ENCODE results near the gene LIMCH1.

Gene LIMCH1

GRCh38 chr4:41590591-41590990, 52.6 kb downstream of the LIMCH1 start:
- no peak overlapping the region for H2AFZ ChIP-seq (ENCODE audit: low read depth)
- H3K9ac ChIP-seq, result no peak overlapping the region
- no peak for TF ChIP-seq CTCF (conservative IDR thresholded peaks at IDR 0.05; ENCODE audit: low read depth, low read length)
- no peak overlapping the region for H3K27ac ChIP-seq
- H3K4me2 ChIP-seq, result no peak overlapping the region
- no peaks in the 10 kb centered on the region for H4K20me1 ChIP-seq (ENCODE audit: insufficient read depth)
- no peaks in the 10 kb centered on the region for H3K36me3 ChIP-seq (ENCODE audit: insufficient read depth)
- H3K79me2 ChIP-seq (ENCODE audit: insufficient read depth, low read depth), result no peaks in the 10 kb centered on the region
- H3K4me3 ChIP-seq (IDR thresholded peaks at IDR 0.05; ENCODE audit: insufficient read depth, low read depth, low read length), result no peak overlapping the region
- H3K27me3 ChIP-seq (ENCODE audit: insufficient read depth, low read depth), result no peaks in the 10 kb centered on the region
- H3K4me1 ChIP-seq (ENCODE audit: low read depth, poor library complexity, severe bottlenecking), result no peaks in the 10 kb centered on the region

GRCh38 chr4:41594432-41594831, 56.5 kb downstream of the LIMCH1 start:
- Histone ChIP-seq H3K79me2 (ENCODE audit: insufficient read depth, low read depth) (no peaks in the 10 kb centered on the region), H4K20me1 (ENCODE audit: insufficient read depth) (no peaks in the 10 kb centered on the region), H2AFZ (ENCODE audit: low read depth) (no peak overlapping the region), H3K9ac (no peak overlapping the region), H3K27me3 (ENCODE audit: insufficient read depth, low read depth) (no peaks in the 10 kb centered on the region), H3K36me3 (ENCODE audit: insufficient read depth) (no peaks in the 10 kb centered on the region), H3K4me2 (no peak overlapping the region), H3K4me1 (ENCODE audit: low read depth, poor library complexity, severe bottlenecking) (no peaks in the 10 kb centered on the region), H3K4me3 (IDR thresholded peaks at IDR 0.05; ENCODE audit: insufficient read depth, low read depth, low read length) (no peak overlapping the region), H3K27ac (no peak overlapping the region)
- no peak for TF ChIP-seq CTCF (conservative IDR thresholded peaks at IDR 0.05; ENCODE audit: low read depth, low read length)

GRCh38 chr4:41597494-41597893, 59.5 kb downstream of the LIMCH1 start:
- no peaks in the 10 kb centered on the region for H3K27me3 ChIP-seq (ENCODE audit: insufficient read depth, low read depth)
- no peak overlapping the region for H2AFZ ChIP-seq (ENCODE audit: low read depth)
- no peaks in the 10 kb centered on the region for H4K20me1 ChIP-seq (ENCODE audit: insufficient read depth)
- H3K36me3 ChIP-seq (ENCODE audit: insufficient read depth), result no peaks in the 10 kb centered on the region
- no peaks in the 10 kb centered on the region for H3K79me2 ChIP-seq (ENCODE audit: insufficient read depth, low read depth)
- H3K4me1 ChIP-seq (ENCODE audit: low read depth, poor library complexity, severe bottlenecking), result no peaks in the 10 kb centered on the region
- H3K9ac ChIP-seq, result no peak overlapping the region
- H3K27ac ChIP-seq, result no peak overlapping the region
- no peak for TF ChIP-seq CTCF (conservative IDR thresholded peaks at IDR 0.05; ENCODE audit: low read depth, low read length)
- no peak overlapping the region for H3K4me2 ChIP-seq
- H3K4me3 ChIP-seq (IDR thresholded peaks at IDR 0.05; ENCODE audit: insufficient read depth, low read depth, low read length), result no peak overlapping the region

GRCh38 chr4:41598580-41598979, 60.6 kb downstream of the LIMCH1 start:
- Histone ChIP-seq H3K27ac (no peak overlapping the region), H3K4me3 (IDR thresholded peaks at IDR 0.05; ENCODE audit: insufficient read depth, low read depth, low read length) (no peak overlapping the region), H4K20me1 (ENCODE audit: insufficient read depth) (no peaks in the 10 kb centered on the region), H2AFZ (ENCODE audit: low read depth) (no peak overlapping the region), H3K9ac (no peak overlapping the region), H3K27me3 (ENCODE audit: insufficient read depth, low read depth) (no peaks in the 10 kb centered on the region), H3K4me2 (no peak overlapping the region), H3K4me1 (ENCODE audit: low read depth, poor library complexity, severe bottlenecking) (no peaks in the 10 kb centered on the region), H3K79me2 (ENCODE audit: insufficient read depth, low read depth) (no peaks in the 10 kb centered on the region), H3K36me3 (ENCODE audit: insufficient read depth) (no peaks in the 10 kb centered on the region)
- TF ChIP-seq CTCF (conservative IDR thresholded peaks at IDR 0.05; ENCODE audit: low read depth, low read length), result no peak
